DOHH2 (cell line): ENCODE results near the gene KIR3DL3.
"Not testable (repeated sequence)": the region's sequence is repeated elsewhere in the genome, so short reads cannot be mapped to it uniquely, and the experiment has no call there.

Experiments
- CTCF ChIP-seq: fragments of 200-600 bp; sonication (generic); IDR thresholded peaks from one replicate; pipeline ENCODE4 v1.5.1; 2014; ENCODE audit warnings: antibody characterized with exemption, mild to moderate bottlenecking, low read depth, low read length; ENCODE audit not compliant: poor library complexity, severe bottlenecking
- EZH2phosphoT487 ChIP-seq: fragments of 200-600 bp; sonication (generic); IDR thresholded peaks from 2 replicates; pipeline ENCODE4 v1.6.1; 2017; ENCODE audit warnings: borderline replicate concordance, mild to moderate bottlenecking, antibody characterized with exemption, low read length, moderate library complexity, mixed read lengths

- not testable (repeated sequence) for TF ChIP-seq CTCF, EZH2phosphoT487
Observed at GRCh38 chr19:54738306-54738705, 14.1 kb downstream of the KIR3DL3 start, which contains the start of gene KIR2DL3.
